Superior temporal gyrus (tissue), 1 donor: ENCODE measurements around the gene LPP.
A peak's percentile ranks its signal among the peaks of the same experiment; 100 is the strongest.

ENCODE experiments used
- DNase-seq: peaks from one replicate; pipeline ENCODE4 v3.0.0-alpha.2; 2016; ENCODE audit errors: extremely low spot score

Gene LPP

GRCh38 chr3:188272481-188273372 is 118.8 kb downstream of the LPP start:
- DNase-seq = peak; percentile 73

GRCh38 chr3:188274249-188274915 is 120.4 kb downstream of the LPP start:
- no peak for DNase-seq

GRCh38 chr3:188276375-188276774 is 122.4 kb downstream of the LPP start:
- no peak for DNase-seq

DNA sequence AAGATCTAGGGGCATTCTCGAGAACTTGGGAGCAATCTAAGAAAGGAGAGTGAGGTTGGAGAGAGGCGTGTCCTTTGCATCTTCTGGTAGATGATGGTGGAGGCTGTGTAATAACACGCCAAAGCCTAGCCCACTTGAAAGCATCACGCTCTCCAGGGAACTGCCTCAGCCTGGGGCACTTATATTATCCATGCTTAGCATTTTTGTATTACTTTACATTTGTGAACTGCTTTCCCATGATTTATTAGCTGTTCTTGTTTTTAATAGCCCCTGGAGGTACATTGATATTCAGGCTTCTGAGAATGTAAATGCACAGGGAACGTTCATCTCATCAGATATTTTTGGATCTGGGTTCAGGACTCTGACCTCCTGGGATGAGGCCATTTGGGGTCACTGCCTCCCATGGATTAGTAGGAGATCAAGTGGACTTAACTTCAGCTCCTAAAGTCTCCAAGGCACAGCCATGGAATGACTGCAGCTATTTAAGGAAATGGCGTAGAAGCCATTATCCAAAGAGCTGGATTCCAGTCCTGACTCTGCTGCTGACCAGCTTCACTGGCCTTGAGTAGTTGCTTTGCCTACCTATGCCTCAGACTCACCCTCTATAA is 124.9 kb downstream of the LPP start:
- DNase-seq = no peak

DNA sequence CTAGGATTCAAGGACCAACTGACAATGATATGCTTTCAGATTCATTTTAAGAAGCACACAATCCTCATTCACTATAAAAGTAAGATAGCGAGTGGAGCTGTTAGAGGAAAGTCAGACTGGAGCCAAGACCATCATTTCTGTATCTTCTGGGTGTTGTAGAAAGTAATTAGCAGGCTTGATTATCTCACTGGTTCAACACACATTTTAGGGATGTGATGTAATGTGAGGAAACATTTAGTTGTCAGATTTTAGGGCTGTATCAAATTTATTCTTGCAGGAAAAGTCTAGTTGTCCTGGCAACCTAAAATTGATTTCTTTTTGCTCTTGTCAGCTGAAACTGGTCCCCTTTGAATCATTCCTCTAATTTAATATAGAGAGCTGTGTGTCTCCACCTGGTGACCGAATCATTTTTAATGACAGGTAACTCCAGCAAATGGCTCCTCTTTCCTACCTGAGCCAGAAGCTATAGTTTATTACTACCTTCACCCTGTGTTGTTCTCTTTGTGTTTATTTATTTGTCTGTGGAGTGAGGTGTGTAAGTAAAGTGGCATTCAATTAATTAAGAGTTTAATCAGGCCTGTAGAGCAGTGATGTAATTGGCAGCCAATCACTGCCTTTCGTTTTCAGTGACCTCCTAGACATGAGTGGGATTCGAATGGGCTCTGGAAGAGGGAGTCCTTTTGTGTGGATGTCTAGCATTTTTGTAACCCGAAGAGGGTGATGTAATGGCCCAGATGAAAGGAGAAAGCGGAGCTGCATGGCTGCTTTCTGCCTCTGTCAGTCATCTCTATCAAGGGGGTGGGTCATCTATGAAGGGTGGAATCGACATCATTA is 125.8 kb downstream of the LPP start:
- no peak for DNase-seq

GRCh38 chr3:188280627-188281026 is 126.7 kb downstream of the LPP start:
- DNase-seq = no peak

- DNase-seq = no peak
Observed at GRCh38 chr3:188282871-188283270, 128.9 kb downstream of the LPP start.

DNA sequence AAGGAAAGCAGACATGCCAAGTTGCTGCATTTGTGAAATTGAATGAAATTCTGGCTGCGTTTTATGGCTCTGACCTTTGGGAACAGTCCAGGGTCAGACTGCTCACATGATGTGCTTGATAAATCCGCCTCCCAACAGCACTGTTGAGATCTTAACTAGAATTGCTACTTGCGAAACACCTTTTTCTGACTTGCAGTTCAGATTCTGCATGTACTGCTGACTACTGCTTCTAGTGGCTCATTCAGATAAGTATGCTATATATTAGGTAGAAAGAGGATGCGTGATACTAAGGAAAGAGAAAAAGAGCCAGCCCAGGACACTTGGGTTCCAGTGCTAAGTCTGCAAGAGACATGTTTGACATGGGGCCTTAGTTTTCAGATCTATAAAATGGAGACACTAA is 129.4 kb downstream of the LPP start:
- no peak for DNase-seq

DNA sequence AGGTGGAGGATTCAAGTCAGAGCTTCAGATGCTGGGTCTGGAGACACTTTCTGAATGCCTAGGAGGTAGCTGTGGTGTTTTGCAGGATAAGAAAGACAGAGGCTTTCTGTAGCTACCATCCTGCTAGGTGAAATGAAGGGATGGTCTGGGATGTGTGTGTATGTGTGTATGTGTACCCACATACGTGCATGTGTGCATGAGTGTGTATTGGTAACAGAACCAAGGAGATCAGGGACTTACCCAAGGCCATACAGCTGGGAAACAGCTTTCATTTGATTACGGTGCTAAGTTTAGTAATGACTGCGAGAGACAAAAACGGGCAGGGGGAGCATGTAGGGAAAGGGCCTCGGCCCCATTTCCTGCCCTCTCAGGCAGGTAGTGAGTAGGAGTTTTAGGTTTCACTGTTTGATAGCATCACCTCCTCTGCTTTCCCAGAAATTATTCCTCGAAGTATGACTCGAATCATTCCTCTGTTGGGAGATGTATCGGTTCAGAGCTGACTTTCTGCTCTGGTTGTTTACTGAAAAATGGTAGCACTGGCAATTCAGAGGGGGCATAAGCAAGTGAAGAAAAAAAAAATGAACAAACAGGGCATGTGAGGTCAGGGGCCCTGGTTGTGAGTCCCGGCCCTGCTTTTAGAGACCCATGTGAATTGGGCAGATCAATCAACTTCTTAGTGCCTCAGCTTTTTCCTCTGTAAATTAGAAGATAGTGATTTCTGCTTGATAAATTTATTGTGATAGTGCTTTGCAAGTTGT is 130.7 kb downstream of the LPP start:
- DNase-seq = no peak

DNA sequence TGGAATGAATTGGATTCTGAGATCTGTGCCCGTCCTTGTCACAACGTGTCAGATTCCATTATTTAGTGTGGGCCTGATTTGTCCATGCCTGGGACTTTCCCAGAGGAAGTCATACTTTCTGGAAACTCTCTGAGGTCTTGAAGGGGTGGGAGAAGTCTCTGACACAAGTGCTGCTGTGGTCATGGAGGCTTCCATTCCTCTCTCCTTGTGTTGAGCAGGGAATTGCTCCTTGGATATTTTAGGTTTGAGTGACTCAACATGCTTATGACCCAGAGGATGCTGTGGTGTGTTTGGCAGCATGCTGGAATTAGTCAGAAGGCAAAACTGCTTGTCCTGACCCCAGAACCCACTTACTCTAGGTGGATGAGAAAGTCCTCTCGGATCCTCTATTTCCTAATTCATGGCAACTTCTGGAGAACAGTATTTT is 132.1 kb downstream of the LPP start:
- DNase-seq = no peak

- no peak for DNase-seq
Observed at GRCh38 chr3:188287339-188287738, 133.4 kb downstream of the LPP start.

- DNase-seq = no peak
Observed at GRCh38 chr3:188287762-188288505, 134.0 kb downstream of the LPP start.

DNA sequence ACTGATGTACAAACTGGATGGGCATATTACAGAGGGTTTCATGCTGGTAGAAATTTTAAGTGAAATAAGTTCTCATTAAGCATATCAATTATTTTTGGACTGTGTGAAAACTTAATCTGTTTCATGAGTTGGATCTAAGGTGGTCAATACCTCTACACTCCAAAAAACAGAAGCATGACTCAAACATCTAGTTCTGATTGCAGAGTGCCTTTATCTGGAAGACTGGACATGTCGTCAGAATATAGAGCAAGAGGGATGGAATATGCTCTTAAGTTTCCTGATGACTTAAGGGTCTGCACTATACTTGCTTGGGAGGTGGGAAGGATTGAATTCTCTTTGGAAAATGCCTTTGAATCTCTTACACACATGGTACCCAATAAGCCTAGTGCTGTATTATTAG is 138.3 kb downstream of the LPP start:
- DNase-seq = no peak

DNA sequence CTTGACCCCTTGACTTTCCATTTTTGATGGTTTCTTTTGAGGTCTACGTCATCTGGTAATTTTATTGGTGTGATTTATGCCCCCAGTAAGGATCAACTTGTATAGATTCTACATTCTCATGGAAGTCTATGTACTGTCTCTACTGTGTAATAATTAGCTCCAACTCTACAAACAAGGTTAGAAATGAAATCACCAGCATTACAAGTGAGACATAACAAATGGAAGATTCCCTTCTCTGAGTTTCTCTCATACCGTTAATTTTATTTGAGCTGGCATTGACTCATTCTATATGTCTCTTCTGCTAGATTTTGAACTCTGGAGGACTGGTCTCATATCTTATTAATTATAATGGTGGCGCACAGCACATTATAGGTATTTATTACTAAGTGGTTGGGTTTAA is 138.9 kb downstream of the LPP start:
- DNase-seq = no peak

DNA sequence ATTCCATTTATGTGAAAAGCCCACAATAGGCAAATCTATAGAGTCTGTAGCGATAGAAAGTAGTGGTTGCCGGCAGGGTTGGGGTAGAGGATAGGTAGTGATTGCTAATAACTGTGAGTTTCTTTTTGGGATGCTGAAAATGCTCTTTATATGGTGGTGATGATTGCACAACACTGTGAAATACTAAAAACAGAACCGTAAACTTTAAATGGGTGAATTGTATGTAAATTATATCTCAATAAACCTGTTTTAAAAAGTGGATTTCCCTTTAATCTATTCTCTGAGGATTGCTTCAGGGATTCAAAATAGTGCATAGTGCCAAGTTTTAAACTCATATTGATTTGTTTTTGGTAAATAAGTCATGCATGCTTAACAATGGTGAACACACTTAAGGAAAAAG is 140.2 kb downstream of the LPP start:
- DNase-seq = no peak

GRCh38 chr3:188294823-188295487 is 141.0 kb downstream of the LPP start:
- DNase-seq = no peak

DNA sequence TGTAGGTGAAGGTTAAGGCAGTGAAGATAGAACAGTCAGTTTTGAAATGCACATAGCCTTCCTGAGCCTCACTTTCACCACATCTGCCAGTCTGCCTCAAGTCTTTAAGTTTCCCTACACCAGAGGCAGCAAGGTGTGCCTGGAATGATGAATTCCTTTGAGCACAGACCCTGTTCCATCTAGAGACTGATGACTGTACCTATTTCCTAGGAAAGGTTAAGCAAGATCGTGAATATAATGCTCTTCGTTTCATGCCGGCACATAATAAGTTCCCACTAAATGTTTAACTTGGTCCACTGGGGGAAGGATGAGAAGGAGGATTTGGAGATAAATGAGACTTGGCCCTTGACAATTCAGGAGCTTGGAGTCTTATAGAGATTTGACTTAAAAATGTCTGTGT is 141.9 kb downstream of the LPP start:
- no peak for DNase-seq

- DNase-seq = no peak
Observed at GRCh38 chr3:188296761-188297612, 143.0 kb downstream of the LPP start.

- no peak for DNase-seq
Observed at GRCh38 chr3:188298585-188298984, 144.6 kb downstream of the LPP start.
